ENCODE results near the gene OR12D2.
"Not testable (repeated sequence)": the region's sequence is repeated elsewhere in the genome, so short reads cannot be mapped to it uniquely, and the experiment has no call there.

The OR12D2 gene, protein sequence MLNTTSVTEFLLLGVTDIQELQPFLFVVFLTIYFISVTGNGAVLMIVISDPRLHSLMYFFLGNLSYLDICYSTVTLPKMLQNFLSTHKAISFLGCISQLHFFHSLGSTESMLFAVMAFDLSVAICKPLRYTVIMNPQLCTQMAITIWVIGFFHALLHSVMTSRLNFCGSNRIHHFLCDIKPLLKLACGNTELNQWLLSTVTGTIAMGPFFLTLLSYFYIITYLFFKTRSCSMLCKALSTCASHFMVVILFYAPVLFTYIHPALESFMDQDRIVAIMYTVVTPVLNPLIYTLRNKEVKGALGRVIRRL

DNA sequence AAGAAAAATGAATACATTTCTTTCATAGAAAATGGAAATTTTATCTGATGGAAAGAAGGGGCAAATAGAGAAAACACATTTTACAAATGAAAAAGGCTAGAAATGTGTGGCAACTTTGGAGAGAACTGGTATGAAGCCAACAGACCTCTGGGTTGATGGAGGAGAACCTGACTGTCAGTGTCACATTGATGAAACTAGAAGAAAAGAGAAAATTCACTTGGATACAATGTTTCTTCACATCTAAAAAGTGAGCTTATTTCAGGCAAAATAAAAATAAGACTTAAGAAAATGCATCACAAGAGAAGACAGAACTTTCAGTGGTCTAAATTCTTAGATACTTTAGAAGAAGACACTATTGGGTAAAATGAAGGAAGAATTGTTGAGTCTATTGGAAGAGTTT, at the start of gene OR12D2:
OR12D2 (plus strand) TSS at position 301 of the 400 bp plus-strand sequence. CDS start 1,069 bp downstream, outside the sequence.
- H3K36me3 ChIP-seq (ENCODE audit: control insufficient read depth in 2 of 2, insufficient read depth in 2 of 2, low read length in 2 of 2): no peaks in the 10 kb centered on the region
- H3K9ac ChIP-seq (ENCODE audit: low read length in 2 of 2): no peak within 1 kb of the TSS

GRCh38 chr6:29349348-29349747, 46.1 kb upstream of the OR12D2 start:
- H3K27me3 ChIP-seq (ENCODE audit: control insufficient read depth in 1 of 2, insufficient read depth in 2 of 2, low read length in 2 of 2); H3K36me3 ChIP-seq (ENCODE audit: control insufficient read depth in 2 of 2, insufficient read depth in 2 of 2, low read length in 2 of 2); H3K4me3 ChIP-seq (ENCODE audit: low read length in 2 of 2); H3K9ac ChIP-seq (ENCODE audit: low read length in 2 of 2); H3K27ac ChIP-seq (ENCODE audit: low read length); H3K4me1 ChIP-seq (ENCODE audit: control insufficient read depth, insufficient read depth, low read length); H3K9me3 ChIP-seq (ENCODE audit: control insufficient read depth in 2 of 2, low read length in 2 of 2): not testable (repeated sequence)

More for the DNA sequence above, at the start of gene OR12D2:
- H3K9me3 ChIP-seq (ENCODE audit: control insufficient read depth in 2 of 2, low read length in 2 of 2): no peaks in the 10 kb centered on the region
- no peaks in the 10 kb centered on the region for H3K4me1 ChIP-seq (ENCODE audit: control insufficient read depth, insufficient read depth, low read length)
- no peak within 1 kb of the TSS for H3K4me3 ChIP-seq (ENCODE audit: low read length in 2 of 2)
- H3K27me3 ChIP-seq (ENCODE audit: control insufficient read depth in 1 of 2, insufficient read depth in 2 of 2, low read length in 2 of 2): no peaks in the 10 kb centered on the region
- no peak within 1 kb of the TSS for H3K27ac ChIP-seq (ENCODE audit: low read length)

DNA sequence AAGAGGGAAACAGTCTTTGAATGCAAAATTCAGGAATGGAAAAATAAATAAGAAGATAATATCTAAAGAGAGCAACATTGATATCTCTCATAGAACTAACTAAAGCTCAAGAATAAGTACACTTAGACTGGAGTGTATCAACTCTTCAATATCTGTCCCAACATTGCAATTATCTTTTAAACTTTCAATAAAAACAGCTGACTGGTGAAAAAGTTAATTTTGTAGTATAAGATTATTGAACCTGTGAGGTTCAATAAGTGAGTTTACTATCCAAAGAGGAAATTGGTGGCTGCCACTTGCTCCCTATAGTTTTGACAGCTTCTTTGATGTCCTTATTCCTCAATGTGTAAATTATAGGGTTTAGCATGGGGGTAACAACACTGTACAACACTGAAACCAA, 40.5 kb upstream of the OR12D2 start:
- Histone ChIP-seq H3K27ac (ENCODE audit: low read length) (no peak overlapping the region), H3K4me3 (ENCODE audit: low read length in 2 of 2) (no peak overlapping the region), H3K27me3 (ENCODE audit: control insufficient read depth in 1 of 2, insufficient read depth in 2 of 2, low read length in 2 of 2) (no peaks in the 10 kb centered on the region), H3K4me1 (ENCODE audit: control insufficient read depth, insufficient read depth, low read length) (no peaks in the 10 kb centered on the region), H3K9ac (ENCODE audit: low read length in 2 of 2) (no peak overlapping the region), H3K36me3 (ENCODE audit: control insufficient read depth in 2 of 2, insufficient read depth in 2 of 2, low read length in 2 of 2) (no peaks in the 10 kb centered on the region), H3K9me3 (ENCODE audit: control insufficient read depth in 2 of 2, low read length in 2 of 2) (no peaks in the 10 kb centered on the region)

DNA sequence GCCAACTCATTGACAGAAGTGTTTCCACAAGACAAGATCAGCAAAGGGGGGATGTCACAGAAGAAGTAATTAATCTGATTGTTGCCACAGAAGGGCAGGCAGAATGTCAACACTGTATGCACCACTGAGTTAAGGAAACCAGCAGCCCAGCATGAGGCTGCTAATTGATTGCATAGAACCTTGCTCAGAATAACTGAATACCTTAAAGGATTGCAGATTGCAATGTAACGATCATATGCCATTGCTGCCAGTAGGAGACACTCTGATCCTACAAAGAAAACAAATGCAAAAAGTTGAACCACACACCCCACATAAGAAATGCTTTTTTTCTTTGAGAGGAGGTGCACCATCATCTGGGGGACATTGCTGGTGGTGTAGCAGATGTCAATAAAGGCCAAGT, 39.8 kb upstream of the OR12D2 start:
- Histone ChIP-seq H3K27ac (ENCODE audit: low read length) (no peak overlapping the region), H3K9me3 (ENCODE audit: control insufficient read depth in 2 of 2, low read length in 2 of 2) (no peaks in the 10 kb centered on the region), H3K27me3 (ENCODE audit: control insufficient read depth in 1 of 2, insufficient read depth in 2 of 2, low read length in 2 of 2) (no peaks in the 10 kb centered on the region), H3K9ac (ENCODE audit: low read length in 2 of 2) (no peak overlapping the region), H3K4me1 (ENCODE audit: control insufficient read depth, insufficient read depth, low read length) (no peaks in the 10 kb centered on the region), H3K36me3 (ENCODE audit: control insufficient read depth in 2 of 2, insufficient read depth in 2 of 2, low read length in 2 of 2) (no peaks in the 10 kb centered on the region), H3K4me3 (ENCODE audit: low read length in 2 of 2) (no peak overlapping the region)

- Histone ChIP-seq H3K4me1 (ENCODE audit: control insufficient read depth, insufficient read depth, low read length) (no peaks in the 10 kb centered on the region), H3K36me3 (ENCODE audit: control insufficient read depth in 2 of 2, insufficient read depth in 2 of 2, low read length in 2 of 2) (no peaks in the 10 kb centered on the region), H3K27me3 (ENCODE audit: control insufficient read depth in 1 of 2, insufficient read depth in 2 of 2, low read length in 2 of 2) (no peaks in the 10 kb centered on the region), H3K9me3 (ENCODE audit: control insufficient read depth in 2 of 2, low read length in 2 of 2) (no peaks in the 10 kb centered on the region), H3K9ac (ENCODE audit: low read length in 2 of 2) (no peak within 1 kb of the TSS), H3K27ac (ENCODE audit: low read length) (no peak within 1 kb of the TSS), H3K4me3 (ENCODE audit: low read length in 2 of 2) (no peak within 1 kb of the TSS)
Observed at GRCh38 chr6:29368765-29369164, 26.7 kb upstream of the OR12D2 start, which contains the start of gene OR5V1. Gene OR5V1, minus strand, starts transcription at chr6:29368865. Its CDS starts 12,670 bp downstream, at chr6:29356195.

DNA sequence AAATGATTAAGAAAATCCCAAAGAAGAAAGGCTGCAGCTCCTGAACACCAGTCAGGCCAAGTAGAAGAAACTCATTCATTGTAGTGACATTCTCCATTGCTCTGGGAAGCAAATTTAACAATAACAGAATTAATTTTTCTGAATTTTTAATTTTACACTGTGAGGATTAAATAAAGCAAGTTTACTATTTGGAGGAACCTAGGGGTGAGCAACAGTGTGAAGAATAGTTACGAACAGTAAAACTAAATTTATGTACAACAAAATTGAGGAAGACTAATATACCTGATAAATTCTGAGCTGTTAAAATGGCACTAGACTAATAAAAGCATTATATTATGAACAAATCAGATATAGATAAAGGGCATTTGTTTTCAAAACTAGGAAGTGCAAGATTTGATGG, 20.2 kb upstream of the OR12D2 start, which contains the start of gene OR12D3:
OR12D3 (minus strand) TSS at position 101 of the 400 bp plus-strand sequence; CDS start at position 97, 4 bp downstream.
- no peaks in the 10 kb centered on the region for H3K4me1 ChIP-seq (ENCODE audit: control insufficient read depth, insufficient read depth, low read length)
- no peak within 1 kb of the TSS for H3K4me3 ChIP-seq (ENCODE audit: low read length in 2 of 2)
- no peak within 1 kb of the TSS for H3K27ac ChIP-seq (ENCODE audit: low read length)
- no peaks in the 10 kb centered on the region for H3K9me3 ChIP-seq (ENCODE audit: control insufficient read depth in 2 of 2, low read length in 2 of 2)
- no peaks in the 10 kb centered on the region for H3K27me3 ChIP-seq (ENCODE audit: control insufficient read depth in 1 of 2, insufficient read depth in 2 of 2, low read length in 2 of 2)
- no peaks in the 10 kb centered on the region for H3K36me3 ChIP-seq (ENCODE audit: control insufficient read depth in 2 of 2, insufficient read depth in 2 of 2, low read length in 2 of 2)
- no peak within 1 kb of the TSS for H3K9ac ChIP-seq (ENCODE audit: low read length in 2 of 2)

- Histone ChIP-seq H3K9ac (ENCODE audit: low read length in 2 of 2) (no peak overlapping the region), H3K27me3 (ENCODE audit: control insufficient read depth in 1 of 2, insufficient read depth in 2 of 2, low read length in 2 of 2) (no peaks in the 10 kb centered on the region), H3K9me3 (ENCODE audit: control insufficient read depth in 2 of 2, low read length in 2 of 2) (no peaks in the 10 kb centered on the region), H3K4me3 (ENCODE audit: low read length in 2 of 2) (no peak overlapping the region), H3K4me1 (ENCODE audit: control insufficient read depth, insufficient read depth, low read length) (no peaks in the 10 kb centered on the region), H3K36me3 (ENCODE audit: control insufficient read depth in 2 of 2, insufficient read depth in 2 of 2, low read length in 2 of 2) (no peaks in the 10 kb centered on the region), H3K27ac (ENCODE audit: low read length) (no peak overlapping the region)
Observed at GRCh38 chr6:29376003-29376402, 19.4 kb upstream of the OR12D2 start.

DNA sequence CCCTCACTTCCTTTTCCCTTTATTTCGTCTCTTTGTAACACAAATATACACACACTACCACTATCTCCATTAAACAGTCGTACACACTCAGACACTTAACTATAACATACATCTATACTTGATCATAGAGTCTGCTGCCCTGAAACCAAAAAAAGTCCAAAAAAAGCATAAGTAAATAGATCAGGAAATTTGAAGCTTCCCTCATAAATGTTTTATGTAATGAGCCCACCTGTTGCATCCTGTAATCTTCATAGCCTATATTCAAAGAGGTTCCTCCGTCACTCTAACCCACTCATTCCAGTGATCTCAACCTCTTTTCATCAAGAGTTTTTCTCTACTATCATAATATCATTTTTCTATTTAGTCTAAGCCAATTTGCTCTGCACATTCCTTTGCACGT, 6.9 kb upstream of the OR12D2 start:
- H3K9me3 ChIP-seq (ENCODE audit: control insufficient read depth in 2 of 2, low read length in 2 of 2): no peaks in the 10 kb centered on the region
- no peaks in the 10 kb centered on the region for H3K4me1 ChIP-seq (ENCODE audit: control insufficient read depth, insufficient read depth, low read length)
- H3K9ac ChIP-seq (ENCODE audit: low read length in 2 of 2): no peak overlapping the region
- no peak overlapping the region for H3K27ac ChIP-seq (ENCODE audit: low read length)
- no peaks in the 10 kb centered on the region for H3K27me3 ChIP-seq (ENCODE audit: control insufficient read depth in 1 of 2, insufficient read depth in 2 of 2, low read length in 2 of 2)
- no peaks in the 10 kb centered on the region for H3K36me3 ChIP-seq (ENCODE audit: control insufficient read depth in 2 of 2, insufficient read depth in 2 of 2, low read length in 2 of 2)
- no peak overlapping the region for H3K4me3 ChIP-seq (ENCODE audit: low read length in 2 of 2)

GRCh38 chr6:29399525-29399924, 4.1 kb downstream of the OR12D2 start:
- no peaks in the 10 kb centered on the region for H3K4me1 ChIP-seq (ENCODE audit: control insufficient read depth, insufficient read depth, low read length)
- no peak overlapping the region for H3K27ac ChIP-seq (ENCODE audit: low read length)
- H3K9me3 ChIP-seq (ENCODE audit: control insufficient read depth in 2 of 2, low read length in 2 of 2): no peaks in the 10 kb centered on the region
- H3K36me3 ChIP-seq (ENCODE audit: control insufficient read depth in 2 of 2, insufficient read depth in 2 of 2, low read length in 2 of 2): no peaks in the 10 kb centered on the region
- no peak overlapping the region for H3K9ac ChIP-seq (ENCODE audit: low read length in 2 of 2)
- H3K27me3 ChIP-seq (ENCODE audit: control insufficient read depth in 1 of 2, insufficient read depth in 2 of 2, low read length in 2 of 2): no peaks in the 10 kb centered on the region
- H3K4me3 ChIP-seq (ENCODE audit: low read length in 2 of 2): no peak overlapping the region

DNA sequence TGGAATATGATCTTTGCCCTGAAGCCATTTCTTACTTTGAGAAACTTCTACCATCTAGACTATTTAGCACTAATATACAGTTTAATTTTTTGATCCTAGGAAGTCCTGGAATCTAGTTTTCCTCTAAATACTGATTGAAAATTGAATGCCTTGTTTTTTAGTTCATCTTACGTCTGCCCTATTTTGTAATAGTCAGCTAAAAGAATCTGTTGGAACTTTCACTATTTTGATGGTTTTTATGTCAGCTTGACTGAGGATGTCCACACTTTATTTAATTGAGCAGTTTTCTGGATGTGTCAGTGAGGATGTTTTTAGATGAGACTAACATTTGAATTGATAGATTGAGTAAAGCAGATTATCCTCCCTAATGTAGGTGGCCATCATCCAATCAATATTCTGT, 8.4 kb downstream of the OR12D2 start:
- Histone ChIP-seq H3K36me3 (ENCODE audit: control insufficient read depth in 2 of 2, insufficient read depth in 2 of 2, low read length in 2 of 2) (no peaks in the 10 kb centered on the region), H3K4me1 (ENCODE audit: control insufficient read depth, insufficient read depth, low read length) (no peaks in the 10 kb centered on the region), H3K27ac (ENCODE audit: low read length) (no peak overlapping the region), H3K9me3 (ENCODE audit: control insufficient read depth in 2 of 2, low read length in 2 of 2) (peaks cover 0 to 3% of the 10 kb centered on the region in 2 donors), H3K9ac (ENCODE audit: low read length in 2 of 2) (no peak overlapping the region), H3K27me3 (ENCODE audit: control insufficient read depth in 1 of 2, insufficient read depth in 2 of 2, low read length in 2 of 2) (no peaks in the 10 kb centered on the region), H3K4me3 (ENCODE audit: low read length in 2 of 2) (no peak overlapping the region)

GRCh38 chr6:29414588-29414987, 19.2 kb downstream of the OR12D2 start, which contains the start of gene OR12D1:
Gene OR12D1, plus strand, starts transcription at chr6:29414928.
- no peak within 1 kb of the TSS for H3K4me3 ChIP-seq (ENCODE audit: low read length in 2 of 2)
- no peak within 1 kb of the TSS for H3K9ac ChIP-seq (ENCODE audit: low read length in 2 of 2)
- H3K9me3 ChIP-seq (ENCODE audit: control insufficient read depth in 2 of 2, low read length in 2 of 2): no peaks in the 10 kb centered on the region
- no peaks in the 10 kb centered on the region for H3K4me1 ChIP-seq (ENCODE audit: control insufficient read depth, insufficient read depth, low read length)
- H3K27ac ChIP-seq (ENCODE audit: low read length): no peak within 1 kb of the TSS
- no peaks in the 10 kb centered on the region for H3K27me3 ChIP-seq (ENCODE audit: control insufficient read depth in 1 of 2, insufficient read depth in 2 of 2, low read length in 2 of 2)
- H3K36me3 ChIP-seq (ENCODE audit: control insufficient read depth in 2 of 2, insufficient read depth in 2 of 2, low read length in 2 of 2): no peaks in the 10 kb centered on the region
